Tibial nerve (tissue), 4 donors: ENCODE measurements around the gene SERPINB11. TPM values are rescaled to one million over a fixed set of nuclear protein-coding genes. Genes with fewer than 3 reads are reported as not detected.

Experiments
- DNase-seq, 2 donors: peaks; one replicate each; pipeline ENCODE4 v3.0.0-alpha.2; 2019; ENCODE audit warnings: low spot score in 2 of 2
- H3K27ac ChIP-seq, 4 donors: fragments of 200-600 bp; sonication (generic) in 3 of 4; one replicate each; pipeline ENCODE4 v1.5.1; 2017 to 2019; ENCODE audit warnings: mild to moderate bottlenecking in 1 of 4
- H3K27me3 ChIP-seq, 2 donors: fragments of 200-600 bp; sonication (generic) in 1 of 2; one replicate each; pipeline versions ENCODE4 v1.5.1 to v1.6.0; 2017 to 2019
- H3K36me3 ChIP-seq, 3 donors: fragments of 200-600 bp; sonication (generic); one replicate each; pipeline ENCODE4 v1.5.1; 2018 to 2019
- H3K4me1 ChIP-seq, 4 donors: fragments of 200-600 bp; sonication (generic) in 3 of 4; one replicate each; pipeline ENCODE4 v1.5.1; 2017 to 2019
- H3K4me3 ChIP-seq, 4 donors: fragments of 200-600 bp; sonication (generic) in 3 of 4; one replicate each; pipeline ENCODE4 v1.5.1; 2017 to 2019; ENCODE audit warnings: mild to moderate bottlenecking in 1 of 4, moderate library complexity in 1 of 4
- H3K9me3 ChIP-seq, 4 donors: fragments of 200-600 bp; sonication (generic) in 3 of 4; one replicate each; pipeline ENCODE4 v1.5.1; 2017 to 2019
- CTCF ChIP-seq, 5 experiments: fragments of 200-600 bp in 3 of 5; fragments of 450-650 bp in 2 of 5; sonication (generic) in 3 of 5; IDR thresholded peaks; one replicate each; pipeline ENCODE4 v1.5.1; 2016 to 2019; ENCODE audit warnings: antibody characterized with exemption in 5 of 5, mild to moderate bottlenecking in 3 of 5, moderate library complexity in 2 of 5
- EP300 ChIP-seq, 2 donors: sonication (generic); formaldehyde crosslinking; IDR thresholded peaks; one replicate each; pipeline ENCODE4 v1.6.1; 2017; ENCODE audit warnings: antibody characterized with exemption in 2 of 2, mild to moderate bottlenecking in 1 of 2
- POLR2A ChIP-seq, 2 donors: fragments of 450-650 bp; IDR thresholded peaks; one replicate each; pipeline ENCODE4 v1.6.1; 2017; ENCODE audit warnings: antibody characterized with exemption in 2 of 2, mild to moderate bottlenecking in 2 of 2, moderate library complexity in 2 of 2
- WGBS, 2 donors: methylation state at CpG; one replicate each; pipeline ENCODE4 v1.1.5; 2018; 5-methylcytosine and 5-hydroxymethylcytosine counted together
- total RNA-seq, 4 donors: library from RNA; depleted of rRNA; stranded (reverse); fragments of >200 nt; gene quantifications; one replicate each; pipeline ENCODE4 v1.1.0, GENCODE V29; 2016

Gene SERPINB11
- total RNA-seq, 4 donors from 2014 or later, result not detected

GRCh38 chr18:63686871-63687270 is 15.9 kb upstream of the SERPINB11 start:
- no peak for DNase-seq
- no peak for TF ChIP-seq POLR2A (IDR thresholded peaks at IDR 0.05)
- TF ChIP-seq EP300 (IDR thresholded peaks at IDR 0.05), result no peak
- TF ChIP-seq CTCF (IDR thresholded peaks at IDR 0.05), result no peak
- Histone ChIP-seq H3K27ac (no peak overlapping the region), H3K4me1 (peaks cover 0 to 5% (median 0%) of the 10 kb centered on the region in 4 donors), H3K4me3 (no peak overlapping the region), H3K36me3 (no peaks in the 10 kb centered on the region), H3K9me3 (no peaks in the 10 kb centered on the region), H3K27me3 (no peaks in the 10 kb centered on the region)
- WGBS, 2 donors, result 41 to 49% methylated on average over 2 of the region's 2 CpGs

DNA sequence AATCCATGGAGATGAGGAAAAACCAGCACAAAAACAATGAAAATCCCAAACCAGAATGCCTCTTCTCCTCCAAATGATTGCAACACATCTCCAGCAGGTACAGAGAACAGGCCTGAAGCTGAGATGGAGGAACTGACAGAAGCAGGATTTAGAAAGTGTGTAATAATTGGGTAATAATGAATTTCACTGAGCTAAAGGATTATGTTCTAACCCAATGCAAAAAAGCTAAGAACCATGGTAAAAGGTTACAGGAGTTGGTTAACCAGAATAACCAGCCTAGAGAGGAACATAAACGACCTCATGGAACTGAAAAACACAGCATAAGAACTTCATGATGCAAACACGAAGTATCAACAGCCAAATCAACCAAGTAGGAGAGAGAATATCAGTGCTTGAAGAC is 13.7 kb upstream of the SERPINB11 start:
- 67 to 73% methylated on average over 2 of the region's 2 CpGs for WGBS, 2 donors
- Histone ChIP-seq H3K4me1 (no peaks in the 10 kb centered on the region), H3K27ac (no peak overlapping the region), H3K36me3 (no peaks in the 10 kb centered on the region), H3K4me3 (no peak overlapping the region), H3K9me3 (no peaks in the 10 kb centered on the region), H3K27me3 (no peaks in the 10 kb centered on the region)
- TF ChIP-seq EP300 (IDR thresholded peaks at IDR 0.05), result no peak
- TF ChIP-seq CTCF (IDR thresholded peaks at IDR 0.05), result no peak
- no peak for TF ChIP-seq POLR2A (IDR thresholded peaks at IDR 0.05)
- DNase-seq, result no peak

- no peaks in the 10 kb centered on the region for H3K36me3 ChIP-seq
- DNase-seq, result no peak
- no peaks in the 10 kb centered on the region for H3K9me3 ChIP-seq
- H3K4me3 ChIP-seq, result no peak overlapping the region
- no peaks in the 10 kb centered on the region for H3K27me3 ChIP-seq
- H3K4me1 ChIP-seq, result no peaks in the 10 kb centered on the region
- TF ChIP-seq CTCF (IDR thresholded peaks at IDR 0.05) (no peak), EP300 (IDR thresholded peaks at IDR 0.05) (no peak), POLR2A (IDR thresholded peaks at IDR 0.05) (no peak)
- WGBS, 2 donors, result 29 to 41% methylated on average over 3 of the region's 3 CpGs
- no peak overlapping the region for H3K27ac ChIP-seq
Observed at GRCh38 chr18:63697097-63697660, 5.6 kb upstream of the SERPINB11 start.

- TF ChIP-seq CTCF (IDR thresholded peaks at IDR 0.05), result no peak
- TF ChIP-seq EP300 (IDR thresholded peaks at IDR 0.05), result no peak
- TF ChIP-seq POLR2A (IDR thresholded peaks at IDR 0.05), result no peak
- H3K27ac ChIP-seq, result no peak overlapping the region
- H3K4me3 ChIP-seq, result no peak overlapping the region
- H3K27me3 ChIP-seq, result no peaks in the 10 kb centered on the region
- H3K4me1 ChIP-seq, result no peaks in the 10 kb centered on the region
- no peak for DNase-seq
- WGBS, 2 donors, result 64 to 68% methylated on average over 3 of the region's 3 CpGs
- no peaks in the 10 kb centered on the region for H3K9me3 ChIP-seq
- no peaks in the 10 kb centered on the region for H3K36me3 ChIP-seq
Observed at GRCh38 chr18:63700501-63700900, 2.3 kb upstream of the SERPINB11 start.

GRCh38 chr18:63701952-63702351 is 808 bp upstream of the SERPINB11 start:
- no peak for TF ChIP-seq EP300 (IDR thresholded peaks at IDR 0.05)
- no peak for TF ChIP-seq POLR2A (IDR thresholded peaks at IDR 0.05)
- TF ChIP-seq CTCF (IDR thresholded peaks at IDR 0.05), result no peak
- no peak overlapping the region for H3K4me3 ChIP-seq
- no peaks in the 10 kb centered on the region for H3K27me3 ChIP-seq
- no peaks in the 10 kb centered on the region for H3K9me3 ChIP-seq
- WGBS, 2 donors, result 86 to 88% methylated on average over 5 of the region's 5 CpGs
- no peaks in the 10 kb centered on the region for H3K4me1 ChIP-seq
- DNase-seq, result no peak
- no peak overlapping the region for H3K27ac ChIP-seq
- no peaks in the 10 kb centered on the region for H3K36me3 ChIP-seq
